DND-41 (cell line): ENCODE data around the gene ARHGAP15.

Source experiments
- ATAC-seq: fragments of 200-7000 bp; cut with Tn5 transposase; 3 replicates; pipeline ENCODE4 v1.9.1; 2021; ENCODE audit warnings: low read depth; ENCODE audit not compliant: insufficient read depth
- DNase-seq: peaks from one replicate; pipeline ENCODE4 v3.0.0-alpha.2; 2020
- H2AFZ ChIP-seq: 2 replicates; pipeline ENCODE4 v1.6.0; 2012; ENCODE audit warnings: low read depth, low read length
- H3K27ac ChIP-seq: 2 replicates; pipeline ENCODE4 v1.5.1; 2012; ENCODE audit warnings: low read length, inconsistent platforms
- H3K27me3 ChIP-seq: fragments of 200-600 bp; sonication (generic); 2 replicates; pipeline ENCODE4 v1.6.0; 2012; ENCODE audit warnings: low read length, mild to moderate bottlenecking, inconsistent platforms; ENCODE audit not compliant: insufficient read depth, poor library complexity
- H3K36me3 ChIP-seq: 2 replicates; pipeline ENCODE4 v1.5.1; 2012; ENCODE audit warnings: low read length, inconsistent platforms; ENCODE audit not compliant: insufficient read depth
- H3K4me1 ChIP-seq: 2 replicates; pipeline ENCODE4 v1.5.1; 2012; ENCODE audit warnings: mild to moderate bottlenecking, low read length; ENCODE audit not compliant: insufficient read depth
- H3K4me2 ChIP-seq: 2 replicates; pipeline ENCODE4 v1.6.0; 2012; ENCODE audit warnings: mild to moderate bottlenecking, moderate library complexity, low read length, inconsistent platforms; ENCODE audit not compliant: insufficient read depth
- H3K4me3 ChIP-seq, 2 experiments: fragments of 200-600 bp in 1 of 2; shearing (Covaris generic) in 1 of 2; 2 replicates each; pipeline ENCODE4 v1.5.1; 2012 to 2016; ENCODE audit warnings: inconsistent platforms in 2 of 2, low read length in 2 of 2, mild to moderate bottlenecking in 2 of 2, low read depth in 1 of 2, moderate library complexity in 1 of 2
- H3K79me2 ChIP-seq: 2 replicates; pipeline ENCODE4 v1.6.0; 2012; ENCODE audit warnings: low read length, inconsistent platforms; ENCODE audit not compliant: insufficient read depth
- H3K9ac ChIP-seq: 2 replicates; pipeline ENCODE4 v1.6.0; 2012; ENCODE audit warnings: low read depth, mild to moderate bottlenecking, inconsistent platforms, low read length, moderate library complexity
- H3K9me3 ChIP-seq: 2 replicates; pipeline ENCODE4 v1.5.1; 2012; ENCODE audit warnings: low read length, moderate library complexity, mild to moderate bottlenecking, inconsistent platforms; ENCODE audit not compliant: insufficient read depth, severe bottlenecking
- H4K20me1 ChIP-seq: 2 replicates; pipeline ENCODE4 v1.6.0; 2012; ENCODE audit warnings: low read length; ENCODE audit not compliant: insufficient read depth
- CTCF ChIP-seq: IDR thresholded peaks from 2 replicates; pipeline ENCODE4 v1.5.1; 2012; ENCODE audit warnings: borderline replicate concordance, low read length, moderate library complexity, mild to moderate bottlenecking; ENCODE audit not compliant: poor library complexity, severe bottlenecking; ENCODE audit errors: extremely low read depth
- EZH2 ChIP-seq: IDR thresholded peaks from 3 replicates; pipeline ENCODE4 v1.6.1; 2012; ENCODE audit warnings: borderline replicate concordance, low read depth, mild to moderate bottlenecking, moderate library complexity, low read length, inconsistent platforms; ENCODE audit not compliant: severe bottlenecking

The ARHGAP15 gene

GRCh38 chr2:143354050-143354750, 225.0 kb downstream of the ARHGAP15 start:
- peaks cover 20% of the 10 kb centered on the region; the same call in 1 of the 2 replicates for H4K20me1 ChIP-seq
- no peaks in the 10 kb centered on the region for H3K27me3 ChIP-seq
- H3K4me1 ChIP-seq = no peaks in the 10 kb centered on the region
- H3K4me3 ChIP-seq = no peak overlapping the region
- TF ChIP-seq EZH2 = no peak
- no peak for TF ChIP-seq CTCF
- DNase-seq (no peak), ATAC-seq (no peak)
- no peaks in the 10 kb centered on the region for H3K9me3 ChIP-seq
- H3K27ac ChIP-seq = no peak overlapping the region
- H3K79me2 ChIP-seq = peaks cover 43% of the 10 kb centered on the region
- no peak overlapping the region for H3K4me2 ChIP-seq
- no peak overlapping the region for H3K9ac ChIP-seq
- peaks cover 12% of the 10 kb centered on the region; the same call in 1 of the 2 replicates for H3K36me3 ChIP-seq
- no peak overlapping the region for H2AFZ ChIP-seq

- no peaks in the 10 kb centered on the region for H3K4me1 ChIP-seq
- TF ChIP-seq CTCF (no peak), EZH2 (no peak)
- no peaks in the 10 kb centered on the region for H3K27me3 ChIP-seq
- no peak for DNase-seq
- peaks cover 18% of the 10 kb centered on the region; the same call in 1 of the 2 replicates for H4K20me1 ChIP-seq
- no peak overlapping the region for H3K4me2 ChIP-seq
- H2AFZ ChIP-seq = no peak overlapping the region
- H3K9me3 ChIP-seq = no peaks in the 10 kb centered on the region
- peaks cover 12% of the 10 kb centered on the region; the same call in 1 of the 2 replicates for H3K36me3 ChIP-seq
- no peak overlapping the region for H3K9ac ChIP-seq
- ATAC-seq = no peak
- H3K79me2 ChIP-seq = peaks cover 41% of the 10 kb centered on the region
- H3K27ac ChIP-seq = no peak overlapping the region
- no peak overlapping the region for H3K4me3 ChIP-seq
Observed at GRCh38 chr2:143355870-143356269, 226.7 kb downstream of the ARHGAP15 start.

GRCh38 chr2:143356336-143356735, 227.1 kb downstream of the ARHGAP15 start:
- Histone ChIP-seq H3K27me3 (no peaks in the 10 kb centered on the region), H2AFZ (no peak overlapping the region), H4K20me1 (peaks cover 17% of the 10 kb centered on the region; the same call in 1 of the 2 replicates), H3K4me1 (no peaks in the 10 kb centered on the region), H3K27ac (no peak overlapping the region), H3K4me3 (no peak overlapping the region), H3K79me2 (peaks cover 41% of the 10 kb centered on the region), H3K9ac (no peak overlapping the region), H3K4me2 (no peak overlapping the region), H3K36me3 (peaks cover 12% of the 10 kb centered on the region; the same call in 1 of the 2 replicates), H3K9me3 (no peaks in the 10 kb centered on the region)
- no peak for ATAC-seq
- DNase-seq = no peak
- TF ChIP-seq CTCF = no peak
